Body of pancreas (tissue), 4 donors: Measurements from ENCODE around the gene SSBP1.

Experiments
- POLR2A ChIP-seq, 3 donors: fragments of 450-650 bp; IDR thresholded peaks; one replicate each; pipeline ENCODE4 v1.6.1; 2016; ENCODE audit warnings: antibody characterized with exemption in 3 of 3, mild to moderate bottlenecking in 2 of 3
- TF ChIP-seq, protein P1 (sequence below), 7 experiments: fragments of 450-650 bp in 4 of 7; fragments of 200-600 bp in 3 of 7; sonication (generic) in 3 of 7; IDR thresholded peaks; one replicate each; pipeline ENCODE4 v1.5.1; 2016 to 2019; ENCODE audit warnings: antibody characterized with exemption in 7 of 7

DNA sequence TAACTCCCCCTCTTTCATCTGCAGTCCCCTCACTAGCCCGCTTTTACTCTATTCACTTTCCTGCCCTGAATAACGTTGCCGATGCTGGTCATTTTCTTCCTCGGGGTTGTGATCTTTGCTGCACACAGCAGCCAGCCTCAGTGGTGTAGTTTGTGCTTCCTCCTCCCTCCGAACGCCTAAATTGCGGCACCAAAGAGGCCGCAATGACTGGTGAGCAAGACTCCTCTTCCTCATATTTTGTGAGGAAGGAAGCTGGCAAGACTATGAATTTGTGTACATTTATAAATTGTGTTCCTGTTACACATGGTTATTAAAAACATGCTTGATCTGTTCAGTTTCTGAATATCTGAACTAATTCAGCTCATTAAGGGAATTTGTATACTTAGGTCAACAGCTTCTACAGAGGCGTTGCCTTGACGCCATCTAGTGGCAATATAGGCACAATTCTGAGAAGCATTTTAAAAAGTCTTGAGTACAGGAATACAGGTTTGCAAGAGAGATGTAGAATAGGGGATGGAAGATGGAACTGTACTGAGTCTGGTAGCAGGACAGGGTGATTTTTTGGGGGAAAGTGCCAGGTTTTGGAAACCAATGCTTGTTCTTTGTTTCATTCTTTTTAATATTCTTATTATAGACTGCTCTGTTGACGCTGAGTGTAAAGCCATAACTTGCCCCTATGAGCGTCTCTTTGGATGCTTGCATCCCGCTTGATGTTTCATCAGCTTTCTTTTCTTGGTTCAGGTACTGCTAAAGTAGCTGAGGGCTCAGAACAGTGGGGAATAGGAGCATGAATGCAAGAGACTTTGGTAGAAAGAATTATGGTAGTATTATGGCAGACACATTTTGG, 47.8 kb downstream of the SSBP1 start:
- TF ChIP-seq, protein P1, sequence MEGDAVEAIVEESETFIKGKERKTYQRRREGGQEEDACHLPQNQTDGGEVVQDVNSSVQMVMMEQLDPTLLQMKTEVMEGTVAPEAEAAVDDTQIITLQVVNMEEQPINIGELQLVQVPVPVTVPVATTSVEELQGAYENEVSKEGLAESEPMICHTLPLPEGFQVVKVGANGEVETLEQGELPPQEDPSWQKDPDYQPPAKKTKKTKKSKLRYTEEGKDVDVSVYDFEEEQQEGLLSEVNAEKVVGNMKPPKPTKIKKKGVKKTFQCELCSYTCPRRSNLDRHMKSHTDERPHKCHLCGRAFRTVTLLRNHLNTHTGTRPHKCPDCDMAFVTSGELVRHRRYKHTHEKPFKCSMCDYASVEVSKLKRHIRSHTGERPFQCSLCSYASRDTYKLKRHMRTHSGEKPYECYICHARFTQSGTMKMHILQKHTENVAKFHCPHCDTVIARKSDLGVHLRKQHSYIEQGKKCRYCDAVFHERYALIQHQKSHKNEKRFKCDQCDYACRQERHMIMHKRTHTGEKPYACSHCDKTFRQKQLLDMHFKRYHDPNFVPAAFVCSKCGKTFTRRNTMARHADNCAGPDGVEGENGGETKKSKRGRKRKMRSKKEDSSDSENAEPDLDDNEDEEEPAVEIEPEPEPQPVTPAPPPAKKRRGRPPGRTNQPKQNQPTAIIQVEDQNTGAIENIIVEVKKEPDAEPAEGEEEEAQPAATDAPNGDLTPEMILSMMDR (IDR thresholded peaks at IDR 0.05): peak; percentile 53 to 81 (median 69)
- no peak for TF ChIP-seq POLR2A (IDR thresholded peaks at IDR 0.05)
